Endodermal cell (in vitro differentiated cells): ENCODE measurements around the gene PCID2. TPM values are rescaled to one million over a fixed set of nuclear protein-coding genes. Genes with fewer than 3 reads are reported as not detected.

Experiments used
- DNase-seq: peaks from one replicate; pipeline ENCODE4 v3.0.0-alpha.2; 2017
- H3K27ac ChIP-seq: 2 replicates; pipeline ENCODE4 v1.5.1; 2013; ENCODE audit warnings: mild to moderate bottlenecking, low read depth, low read length, moderate library complexity
- H3K27me3 ChIP-seq: 2 replicates; pipeline ENCODE4 v1.6.1; 2013; ENCODE audit warnings: mild to moderate bottlenecking, low read length, moderate library complexity; ENCODE audit not compliant: insufficient read depth, control insufficient read depth, poor library complexity, severe bottlenecking
- H3K36me3 ChIP-seq: 2 replicates; pipeline ENCODE4 v1.7.0; 2013; ENCODE audit warnings: mild to moderate bottlenecking, low read length, moderate library complexity; ENCODE audit not compliant: control insufficient read depth, insufficient read depth
- H3K4me1 ChIP-seq: one replicate; pipeline ENCODE4 v1.7.0; 2013; ENCODE audit warnings: low read length; ENCODE audit not compliant: control insufficient read depth, insufficient read depth
- H3K4me3 ChIP-seq: 2 replicates; pipeline ENCODE4 v1.5.1; 2013; ENCODE audit warnings: mild to moderate bottlenecking, low read length, moderate library complexity
- H3K9ac ChIP-seq: 2 replicates; pipeline ENCODE4 v1.6.1; 2013; ENCODE audit warnings: mild to moderate bottlenecking, low read length, moderate library complexity; ENCODE audit not compliant: poor library complexity, severe bottlenecking; ENCODE audit errors: extremely low read depth
- H3K9me3 ChIP-seq: 2 replicates; pipeline ENCODE4 v1.6.1; 2013; ENCODE audit warnings: mild to moderate bottlenecking, low read length, moderate library complexity; ENCODE audit not compliant: control insufficient read depth
- H3K27ac Mint-ChIP-seq: 2 replicates; pipeline ENCODE4 v1.8.0; 2020; ENCODE audit warnings: mixed read lengths
- H3K27me3 Mint-ChIP-seq: 2 replicates; pipeline ENCODE4 v1.8.0; 2021; ENCODE audit warnings: mild to moderate bottlenecking, mixed read lengths; ENCODE audit not compliant: insufficient read depth
- H3K36me3 Mint-ChIP-seq: 2 replicates; pipeline ENCODE4 v1.8.0; 2020; ENCODE audit warnings: low read depth, mixed read lengths
- H3K4me1 Mint-ChIP-seq: 2 replicates; pipeline ENCODE4 v1.8.0; 2020; ENCODE audit warnings: mixed read lengths
- H3K4me3 Mint-ChIP-seq: 2 replicates; pipeline ENCODE4 v1.8.0; 2020; ENCODE audit warnings: mild to moderate bottlenecking, moderate library complexity, mixed read lengths
- H3K9me3 Mint-ChIP-seq: 2 replicates; pipeline ENCODE4 v1.8.0; 2020; ENCODE audit warnings: mild to moderate bottlenecking, mixed read lengths
- CTCF ChIP-seq: fragments of 200-600 bp; sonication (generic); conservative IDR thresholded peaks from 2 replicates; pipeline ENCODE4 v1.5.0; 2021; ENCODE audit warnings: antibody characterized with exemption, mild to moderate bottlenecking
- WGBS, 2 experiments: methylation state at CpG; one replicate each; pipeline versions ENCODE4 v1.1.5 to v1.1.7; 2013; ENCODE audit warnings: missing lambda C conversion rate in 2 of 2, mixed read lengths in 1 of 2; ENCODE audit not compliant: insufficient coverage in 1 of 2, insufficient read length in 1 of 2; 5-methylcytosine and 5-hydroxymethylcytosine counted together
- total RNA-seq, 2 donors: library from RNA; stranded (reverse); fragmentation: NEBNext Ultra II Directional in 1 of 2; extraction: Animal tissue kit (Norgen Biotek cat#: 25700) in 1 of 2; gene quantifications; 2 replicates in 1 of 2; 3 replicates in 1 of 2; pipeline ENCODE4 v1.2.1, GENCODE V29; 2021

The PCID2 gene
- total RNA-seq, 2 donors from 2014 or later, result 70.5 to 71.7 TPM

- Histone ChIP-seq H3K27me3 (no peaks in the 10 kb centered on the region), H3K36me3 (peaks cover 89% of the 10 kb centered on the region), H3K4me3 (no peak overlapping the region), H3K27ac (no peak overlapping the region), H3K4me1 (no peaks in the 10 kb centered on the region), H3K9ac (no peak overlapping the region), H3K9me3 (no peaks in the 10 kb centered on the region)
- WGBS, 2 experiments, result 94 to 96% methylated on average over 22 to 23 of the region's 23 CpGs
- Mint-ChIP-seq H3K27ac (peak overlapping the region; percentile 44), H3K9me3 (peaks cover 3% of the 10 kb centered on the region), H3K4me3 (no peak overlapping the region), H3K4me1 (peaks cover 12% of the 10 kb centered on the region), H3K27me3 (no peaks in the 10 kb centered on the region), H3K36me3 (peaks cover 77% of the 10 kb centered on the region)
- DNase-seq, result no peak
- no peak for TF ChIP-seq CTCF
Measured at GRCh38 chr13:113187883-113188665, 20.4 kb downstream of the PCID2 start.

DNA sequence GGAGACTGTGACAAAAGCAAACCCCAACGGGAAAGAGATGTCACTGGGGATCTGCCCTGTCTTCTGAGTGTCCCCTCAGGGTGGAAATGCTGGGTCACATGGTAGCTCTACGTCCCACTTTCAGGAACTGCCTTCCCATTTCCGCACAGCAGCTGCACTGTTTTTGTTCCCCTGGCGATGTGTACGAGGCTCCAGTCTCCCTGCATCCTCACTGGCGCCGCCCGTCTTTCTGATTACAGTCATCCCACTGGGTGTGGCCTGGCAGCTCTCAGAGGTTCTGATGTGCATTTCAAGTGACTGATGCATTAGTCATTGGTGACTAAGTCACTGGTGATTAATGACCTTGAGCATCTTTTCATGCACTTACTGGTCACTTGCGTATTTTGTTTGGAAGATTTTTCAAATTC lies 21.2 kb downstream of the PCID2 start:
- WGBS, 2 experiments, result 93 to 96% methylated on average over 8 to 9 of the region's 9 CpGs
- Histone ChIP-seq H3K4me3 (no peak overlapping the region), H3K9me3 (no peaks in the 10 kb centered on the region), H3K4me1 (no peaks in the 10 kb centered on the region), H3K36me3 (peaks cover 85% of the 10 kb centered on the region), H3K27ac (no peak overlapping the region), H3K27me3 (no peaks in the 10 kb centered on the region), H3K9ac (no peak overlapping the region)
- no peaks in the 10 kb centered on the region for H3K27me3 Mint-ChIP-seq
- no peak for TF ChIP-seq CTCF
- H3K27ac Mint-ChIP-seq, result peak overlapping the region; percentile 30
- peaks cover 78% of the 10 kb centered on the region for H3K36me3 Mint-ChIP-seq
- H3K4me3 Mint-ChIP-seq, result no peak overlapping the region
- peak; percentile 41 for DNase-seq
- peaks cover 12% of the 10 kb centered on the region for H3K4me1 Mint-ChIP-seq
- peaks cover 3% of the 10 kb centered on the region for H3K9me3 Mint-ChIP-seq

- Histone ChIP-seq H3K4me1 (peaks cover 3% of the 10 kb centered on the region), H3K36me3 (peaks cover 84% of the 10 kb centered on the region), H3K9ac (no peak overlapping the region), H3K27ac (no peak overlapping the region), H3K9me3 (no peaks in the 10 kb centered on the region), H3K27me3 (no peaks in the 10 kb centered on the region), H3K4me3 (no peak overlapping the region)
- no peak for DNase-seq
- Mint-ChIP-seq H3K36me3 (peaks cover 81% of the 10 kb centered on the region), H3K4me1 (peaks cover 20% of the 10 kb centered on the region), H3K9me3 (peaks cover 3% of the 10 kb centered on the region), H3K4me3 (no peak overlapping the region), H3K27me3 (no peaks in the 10 kb centered on the region), H3K27ac (peak overlapping the region; percentile 67)
- 91 to 93% methylated on average over 3 to 12 of the region's 13 CpGs for WGBS, 2 experiments
- TF ChIP-seq CTCF, result no peak
Measured at GRCh38 chr13:113186061-113186900, 22.2 kb downstream of the PCID2 start.
